CD4-positive, alpha-beta T cell treated with Interleukin-2 at 100 ng/mL for 4 hours (primary cell): Measurements from ENCODE around the gene CCDC191.

Experiments used
- DNase-seq: peaks from one replicate; pipeline ENCODE4 v3.0.0-alpha.2; 2020; ENCODE audit warnings: low spot score

The CCDC191 gene

GRCh38 chr3:114056130-114057010 is at the start of gene CCDC191, which contains the start of gene QTRT2:
Gene CCDC191, minus strand, starts transcription at chr3:114056526. Its CDS starts 60 bp downstream, at chr3:114056466.
Gene QTRT2, plus strand, starts transcription at chr3:114056737. Its CDS starts 8,521 bp downstream, at chr3:114065258.
- peak; percentile 99 for DNase-seq

- DNase-seq, result no peak
Measured at GRCh38 chr3:114104414-114104813, 48.1 kb upstream of the CCDC191 start.

DNA sequence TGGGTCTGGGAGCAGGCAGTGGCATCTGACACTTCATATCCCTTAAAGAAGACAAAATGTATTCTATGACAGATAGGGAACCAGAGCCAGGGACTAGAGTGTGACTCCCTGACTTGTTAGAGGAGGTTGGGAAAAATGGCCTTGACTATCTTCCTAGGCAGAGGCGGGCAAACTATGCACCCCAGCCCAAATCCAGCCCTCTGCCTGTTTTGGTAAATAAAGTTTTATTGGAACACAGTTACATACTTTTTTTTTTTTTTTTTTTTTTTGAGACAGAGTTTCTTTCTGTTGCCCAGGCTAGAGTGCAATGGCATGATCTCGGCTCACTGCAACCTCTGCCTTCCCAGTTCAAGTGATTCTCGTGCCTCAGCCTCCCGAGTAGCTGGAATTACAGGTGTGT is 47.5 kb upstream of the CCDC191 start:
- no peak for DNase-seq

GRCh38 chr3:114103181-114103580 is 46.9 kb upstream of the CCDC191 start:
- DNase-seq, result no peak

DNA sequence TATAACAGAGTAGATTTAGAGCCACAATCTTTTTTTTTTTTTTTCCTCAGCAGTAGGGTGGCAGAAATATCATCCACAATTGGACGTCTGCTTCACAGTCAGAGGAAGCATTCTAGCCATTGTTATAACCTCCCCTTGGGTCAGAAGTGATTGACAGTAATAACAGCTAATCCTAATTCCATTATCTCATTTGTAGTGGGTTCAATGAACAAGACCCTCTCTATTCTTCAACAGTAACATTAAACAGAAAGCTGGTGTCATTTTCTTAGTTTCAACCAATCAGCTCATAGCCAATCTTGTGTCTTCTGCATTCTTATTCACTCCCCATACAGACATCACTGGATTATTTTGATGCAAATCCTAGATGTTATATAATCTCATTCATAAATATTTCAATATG is 44.8 kb upstream of the CCDC191 start:
- no peak for DNase-seq

DNA sequence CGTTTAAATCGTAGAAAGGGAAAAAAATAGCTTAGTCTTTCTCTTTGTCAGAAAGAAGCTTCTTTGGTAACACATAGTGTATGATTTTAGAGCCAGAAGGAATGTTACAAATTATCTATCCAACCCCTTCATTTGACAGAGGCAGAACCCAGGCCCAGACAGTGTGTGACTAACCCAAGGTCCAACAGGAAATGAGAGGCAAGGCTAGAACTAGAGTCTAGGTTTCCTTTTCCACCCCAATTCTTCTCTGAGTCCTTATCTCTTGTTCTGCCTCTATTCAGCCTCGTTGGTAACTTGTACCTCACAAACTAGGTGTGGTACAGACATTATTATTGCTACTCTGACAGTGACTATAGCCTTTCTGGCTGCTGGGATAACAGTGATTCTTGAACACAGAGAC is 39.5 kb upstream of the CCDC191 start:
- DNase-seq, result no peak

- DNase-seq, result no peak
Measured at GRCh38 chr3:114093596-114093995, 37.3 kb upstream of the CCDC191 start.

DNA sequence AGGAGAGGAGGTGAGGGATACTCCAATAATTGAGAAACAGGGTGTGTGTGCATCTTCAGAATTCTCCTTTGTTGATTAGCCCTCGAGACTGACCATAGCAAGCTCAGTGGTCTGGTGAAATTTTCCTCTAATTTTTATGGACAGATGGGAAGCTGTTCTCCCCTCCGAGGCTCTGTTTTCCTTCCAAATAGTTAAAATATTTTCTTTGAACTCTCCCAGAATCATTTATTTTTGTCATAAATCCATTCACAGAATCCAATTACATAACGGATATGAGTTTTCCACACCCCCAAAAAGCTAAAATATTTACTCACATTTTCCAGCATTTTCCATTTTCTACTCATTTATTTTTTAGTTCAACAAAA is 36.7 kb upstream of the CCDC191 start:
- no peak for DNase-seq

DNA sequence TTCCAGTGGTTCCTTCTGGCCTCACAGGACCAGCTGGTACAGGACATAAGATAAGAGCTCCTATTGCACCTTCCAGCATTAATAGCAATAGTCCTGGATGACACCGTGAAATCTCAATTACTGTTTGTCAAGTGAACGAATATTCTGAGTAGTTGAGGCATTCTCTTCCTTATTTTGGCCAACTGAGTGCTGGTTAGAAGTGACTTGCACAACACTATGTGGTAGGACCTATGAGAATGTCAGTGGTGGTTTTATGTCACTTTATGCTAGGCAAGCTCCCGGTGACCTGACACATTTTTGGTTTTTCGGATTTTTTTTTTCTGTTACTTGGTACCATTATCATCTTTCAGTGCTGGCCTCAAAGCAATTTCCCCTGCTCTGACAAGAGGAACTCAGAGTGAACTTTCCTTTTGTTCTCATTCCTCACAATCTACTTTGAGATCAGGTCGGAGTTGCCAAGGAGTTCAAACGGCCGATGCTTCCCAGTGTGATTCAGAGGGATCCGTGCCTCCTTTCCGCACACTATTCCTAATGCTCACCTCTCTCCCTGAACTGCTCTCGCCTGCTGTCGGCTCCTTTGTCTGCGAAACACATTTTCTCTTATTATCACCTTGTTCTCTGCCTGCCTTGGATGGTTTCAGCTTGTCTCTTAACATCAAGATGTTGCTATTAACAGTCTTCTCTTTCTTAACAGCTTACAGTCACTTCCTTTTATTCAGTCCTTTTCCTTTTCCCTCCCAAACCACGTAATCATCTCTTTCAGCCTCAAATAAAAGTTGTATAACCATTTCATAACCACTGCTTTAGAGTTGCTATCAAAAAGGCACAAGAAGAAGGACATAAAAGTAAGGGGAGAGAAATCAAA is 36.1 kb upstream of the CCDC191 start:
- no peak for DNase-seq

DNA sequence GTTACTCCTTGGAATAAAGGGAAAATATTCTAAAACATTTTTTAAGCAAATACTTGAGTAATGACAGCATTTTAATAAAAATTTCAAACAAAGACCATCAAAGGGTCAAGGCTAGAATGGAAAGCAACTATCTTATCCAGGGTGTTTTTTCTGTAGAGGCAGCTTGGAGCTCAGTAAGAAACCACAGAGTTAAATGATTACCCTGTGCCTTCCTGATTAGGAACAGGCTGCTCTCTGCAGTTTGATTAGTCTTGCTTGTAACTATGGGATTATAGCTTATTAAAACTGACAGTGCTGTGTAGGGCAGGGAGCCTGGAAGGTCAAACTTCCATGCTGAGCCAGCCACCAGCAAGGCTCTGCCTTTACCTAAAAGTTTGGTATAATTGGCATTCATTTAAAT is 33.3 kb upstream of the CCDC191 start:
- DNase-seq, result no peak

GRCh38 chr3:114086356-114086755 is 30.0 kb upstream of the CCDC191 start:
- no peak for DNase-seq

DNA sequence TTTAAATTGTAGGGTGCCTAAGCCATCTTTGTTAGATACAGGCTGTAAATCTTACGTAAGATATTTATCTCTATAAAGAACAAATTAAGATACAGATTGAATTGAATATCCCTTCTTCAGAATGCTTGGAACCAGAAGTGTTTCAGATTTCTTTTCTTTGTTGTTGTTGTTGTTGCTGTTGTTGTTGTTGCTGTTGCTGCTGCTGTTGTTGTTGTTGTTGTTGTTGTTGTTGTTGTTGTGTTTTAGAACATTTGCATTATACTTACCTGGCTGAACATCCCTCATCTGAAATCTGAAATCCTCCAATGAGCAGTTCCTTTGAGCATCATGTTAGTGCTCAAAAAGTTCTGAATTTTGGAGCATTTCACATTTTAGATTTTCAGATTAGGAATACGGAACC is 26.8 kb upstream of the CCDC191 start:
- no peak for DNase-seq

DNA sequence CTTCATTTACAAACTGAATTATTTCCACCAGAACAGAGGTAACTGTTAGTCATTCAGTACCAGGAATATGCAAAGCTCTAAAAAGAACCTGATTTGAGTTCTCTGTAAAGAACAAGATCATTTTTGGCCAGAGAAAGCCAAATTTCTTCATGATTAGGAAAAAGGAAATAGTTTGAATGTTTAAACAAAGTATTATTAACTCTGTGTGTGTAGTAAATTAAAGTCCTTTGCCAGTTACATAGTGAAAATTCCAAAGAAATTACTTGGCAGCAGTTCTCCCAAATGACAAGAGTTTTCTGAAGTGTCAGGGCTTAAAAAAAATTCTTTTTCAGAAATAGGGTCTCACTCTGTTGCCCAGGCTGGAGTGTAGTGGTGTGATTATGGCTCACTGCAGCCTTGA is 24.7 kb upstream of the CCDC191 start:
- DNase-seq, result no peak

DNA sequence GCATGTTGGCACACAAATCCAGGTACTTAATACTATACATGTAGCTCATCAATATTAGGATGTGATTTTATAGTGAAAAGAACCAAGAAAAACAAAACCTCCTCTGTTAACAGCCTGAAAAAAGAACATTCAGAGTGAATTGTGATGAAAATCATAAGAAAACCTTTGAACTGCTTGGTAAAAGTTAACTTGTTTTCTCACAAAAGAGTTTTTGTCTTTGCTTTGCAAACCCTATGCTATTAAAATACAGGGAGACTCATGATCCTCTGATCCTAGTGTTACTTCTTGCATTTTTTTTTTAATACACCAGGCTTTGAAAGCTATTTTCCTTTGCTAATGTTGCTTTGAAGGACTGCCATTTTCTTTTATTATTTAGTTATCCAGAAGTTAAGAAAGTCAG is 23.9 kb upstream of the CCDC191 start:
- no peak for DNase-seq

DNA sequence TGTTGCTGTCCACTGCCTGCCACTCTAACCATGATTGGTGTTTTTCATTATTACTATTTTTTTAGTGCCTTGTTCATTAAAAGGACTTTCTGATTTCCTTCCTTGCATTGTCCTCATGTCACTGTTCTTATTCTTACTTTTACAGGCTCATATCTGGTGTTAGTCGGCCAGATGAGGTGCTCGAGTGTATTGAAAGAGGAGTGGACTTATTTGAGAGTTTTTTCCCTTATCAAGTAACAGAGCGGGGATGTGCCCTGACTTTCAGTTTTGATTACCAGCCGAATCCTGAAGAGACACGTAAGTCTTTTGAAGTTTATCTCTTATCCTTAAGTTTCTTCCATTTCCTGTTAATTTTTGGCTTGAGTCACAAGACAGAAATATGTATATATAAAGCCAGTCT is 23.4 kb upstream of the CCDC191 start:
- no peak for DNase-seq

DNA sequence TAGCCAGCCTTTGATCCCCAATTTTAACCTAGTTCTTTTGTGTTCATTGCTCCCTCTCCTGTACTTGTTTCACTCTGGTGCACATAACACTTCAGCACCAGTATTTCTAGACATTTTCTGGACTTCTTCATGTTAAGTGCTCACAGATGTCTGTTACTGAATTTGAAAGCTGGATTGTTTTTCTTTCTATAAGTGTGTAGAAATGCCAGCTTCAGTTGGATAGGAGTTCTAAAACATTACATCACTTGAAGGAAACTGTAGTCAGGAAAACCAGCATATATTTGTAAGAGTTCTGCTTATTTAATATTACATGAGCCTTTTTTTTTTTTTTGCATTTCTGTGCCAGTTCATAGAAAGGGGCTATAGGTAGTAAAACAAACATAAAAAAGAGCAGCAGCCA is 21.8 kb upstream of the CCDC191 start:
- DNase-seq, result no peak

DNA sequence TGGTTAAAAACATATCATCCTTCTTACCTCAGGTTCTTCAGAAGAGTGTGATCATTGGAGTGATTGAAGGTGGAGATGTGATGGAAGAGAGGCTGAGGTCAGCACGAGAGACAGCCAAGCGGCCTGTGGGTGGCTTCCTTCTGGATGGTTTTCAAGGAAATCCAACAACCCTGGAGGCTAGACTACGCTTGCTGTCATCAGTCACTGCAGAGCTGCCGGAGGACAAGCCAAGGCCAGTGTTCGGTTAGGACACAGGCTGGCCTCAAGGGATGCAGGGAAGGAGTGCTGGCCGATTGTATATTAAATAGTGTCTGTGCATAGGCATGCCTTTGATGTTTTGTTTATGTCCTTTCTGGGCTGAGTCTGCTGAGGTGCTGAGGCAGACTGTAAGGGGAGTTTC is 20.4 kb upstream of the CCDC191 start:
- DNase-seq, result no peak

GRCh38 chr3:114071786-114072185 is 15.5 kb upstream of the CCDC191 start:
- DNase-seq, result no peak

GRCh38 chr3:114068336-114068735 is 12.0 kb upstream of the CCDC191 start:
- no peak for DNase-seq

DNA sequence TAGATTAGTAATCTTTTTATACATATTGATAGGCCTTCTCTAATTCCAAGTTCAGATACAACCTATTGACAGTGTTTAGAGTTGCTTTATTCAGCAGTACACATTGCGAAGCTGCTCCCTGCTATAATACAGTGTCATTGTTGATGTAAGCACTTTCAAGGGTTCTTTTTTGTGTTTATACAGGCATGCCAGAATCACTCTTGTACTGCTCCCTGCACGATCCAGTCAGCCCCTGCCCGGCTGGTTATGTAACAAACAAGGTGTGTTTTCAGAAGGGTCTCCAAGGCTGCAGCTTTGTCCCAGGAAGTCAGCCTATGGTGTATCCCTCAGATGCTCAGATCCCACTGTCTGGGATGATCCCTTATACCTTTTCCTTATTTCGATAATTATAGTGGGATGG is 11.5 kb upstream of the CCDC191 start:
- DNase-seq, result no peak

DNA sequence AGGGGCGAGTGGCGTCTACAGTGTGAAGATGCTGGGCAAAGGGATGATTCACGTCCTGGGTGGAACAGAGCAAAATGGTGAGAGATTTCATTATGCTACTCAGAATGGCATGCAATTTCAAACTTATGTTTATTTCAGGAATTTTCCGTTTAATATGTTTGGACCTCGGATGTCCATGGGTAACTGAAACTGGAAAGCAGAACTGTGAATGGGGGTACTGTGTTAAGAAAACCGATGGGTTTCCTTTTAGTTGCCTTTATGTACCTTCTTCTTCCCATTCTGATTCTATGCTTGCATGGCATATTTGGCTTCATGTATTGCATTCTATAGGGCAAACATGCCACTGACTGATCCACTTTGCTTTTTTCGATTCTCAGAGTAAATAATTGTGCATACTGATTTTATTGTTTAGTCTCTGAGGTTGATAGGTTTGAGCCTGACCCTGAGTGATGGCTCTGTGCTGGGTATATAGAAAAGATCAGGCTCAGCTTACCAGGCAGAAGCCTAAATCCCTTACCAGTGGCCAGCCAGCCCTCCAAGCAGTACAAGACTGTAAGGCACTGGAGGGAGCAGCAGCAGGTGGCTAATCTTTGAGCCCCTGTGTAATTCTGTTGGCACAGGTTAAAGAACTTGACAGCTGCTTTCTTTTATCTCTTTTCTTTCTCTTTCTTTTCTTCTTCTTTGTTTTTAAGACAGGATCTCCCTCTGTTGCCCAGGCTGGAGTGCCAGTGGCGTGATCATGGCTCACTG is 4.8 kb upstream of the CCDC191 start:
- no peak for DNase-seq

DNA sequence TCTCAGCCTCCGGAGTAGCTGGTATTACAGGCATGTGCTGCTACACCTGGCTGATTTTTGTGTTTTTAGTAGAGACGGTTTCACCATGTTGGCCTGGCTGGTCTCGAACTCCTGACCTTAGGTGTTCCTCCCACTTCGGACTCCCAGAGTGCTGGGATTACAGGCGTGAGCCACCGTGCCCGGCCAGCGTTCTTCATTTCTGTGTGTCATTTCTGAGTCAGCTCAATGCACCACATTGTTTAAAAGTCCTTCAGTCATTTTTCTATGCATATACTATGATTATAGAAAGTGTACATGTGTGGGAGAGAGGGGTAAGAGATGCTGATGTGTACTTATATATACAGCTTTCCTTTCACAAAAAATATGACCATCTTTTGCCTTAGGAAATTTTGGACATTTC is 2.3 kb upstream of the CCDC191 start:
- no peak for DNase-seq

DNA sequence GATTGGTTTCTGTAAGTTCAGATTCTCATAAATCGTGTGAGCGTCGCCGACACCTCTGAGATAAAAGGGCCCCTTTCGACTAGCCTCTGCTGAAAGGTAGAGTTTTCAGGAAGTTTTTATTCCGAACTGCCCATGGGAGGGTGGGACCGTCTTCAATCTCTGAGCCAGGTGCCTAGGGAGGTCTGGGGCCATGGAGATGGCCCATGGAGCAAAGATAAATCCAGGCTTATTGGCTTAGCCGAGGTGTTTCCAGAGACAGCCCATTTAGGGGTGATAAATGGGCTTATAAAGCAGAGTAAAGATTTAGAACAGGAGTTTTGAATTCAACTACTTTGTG is 653 bp upstream of the CCDC191 start:
- DNase-seq, result no peak
